BE2C (cell line): ENCODE data around the gene FXYD7.

ENCODE experiments used
- DNase-seq: peaks from one replicate; pipeline ENCODE4 v3.0.0-alpha.2; 2020
- H3K27me3 ChIP-seq: fragments of 250-450 bp; sonication (Bioruptor Pico); 2 replicates; pipeline ENCODE4 v1.5.1; 2020; ENCODE audit warnings: mild to moderate bottlenecking
- H3K36me3 ChIP-seq: fragments of 250-450 bp; sonication (Bioruptor Pico); 2 replicates; pipeline ENCODE4 v1.5.1; 2020; ENCODE audit warnings: mild to moderate bottlenecking
- H3K4me1 ChIP-seq: fragments of 250-450 bp; sonication (Bioruptor Pico); 2 replicates; pipeline ENCODE4 v1.5.1; 2020
- H3K4me3 ChIP-seq: 2 replicates; pipeline ENCODE4 v1.5.1; 2011; ENCODE audit warnings: low read depth, low read length
- H3K9me3 ChIP-seq: fragments of 250-450 bp; sonication (Bioruptor Pico); 2 replicates; pipeline ENCODE4 v1.5.1; 2020
- TF ChIP-seq, protein P1 (sequence below): IDR thresholded peaks from 2 replicates; pipeline ENCODE4 v1.5.1; 2012; ENCODE audit warnings: mild to moderate bottlenecking, low read depth, low read length

Gene FXYD7

DNA sequence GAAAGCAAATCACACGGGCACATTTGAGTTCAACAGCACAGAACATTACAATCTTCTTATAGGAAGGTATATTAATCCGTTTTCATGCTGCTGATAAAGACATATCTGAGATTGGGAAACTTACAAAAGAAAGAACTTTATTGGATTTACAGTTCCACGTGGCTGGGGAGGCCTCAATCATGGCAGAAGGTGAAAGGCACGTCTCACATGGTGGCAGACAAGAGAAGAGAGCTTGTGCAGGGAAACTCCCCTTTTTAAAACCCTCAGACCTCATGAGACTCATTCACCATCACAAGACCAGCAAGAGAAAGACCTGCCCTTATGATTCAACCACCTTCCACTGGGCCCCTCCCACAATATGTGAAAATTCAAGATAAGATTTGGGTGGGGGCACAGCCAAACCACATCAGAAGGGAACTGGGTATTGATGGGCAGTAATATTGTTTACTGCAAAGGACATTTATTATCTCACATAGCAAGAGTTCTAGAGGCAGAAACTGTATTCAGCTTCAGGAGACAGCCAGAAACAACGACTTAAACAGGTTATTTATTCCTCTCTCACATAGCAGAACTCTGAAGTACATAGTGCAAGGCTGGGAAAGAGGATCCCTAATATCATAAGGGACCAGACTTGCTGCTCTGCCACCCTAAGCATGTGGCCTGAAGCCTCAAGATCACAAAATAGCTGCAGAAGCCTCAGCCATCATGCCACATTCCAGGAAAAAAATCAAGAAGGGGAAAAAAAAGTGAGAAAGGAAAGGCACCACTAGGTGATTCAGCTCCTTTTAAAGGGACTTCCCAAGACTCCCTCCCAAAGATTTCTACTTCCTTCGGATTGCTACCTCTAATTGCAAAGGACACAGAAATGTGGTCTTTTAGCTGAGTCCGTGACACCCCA, 34.6 kb downstream of the FXYD7 start:
- no peaks in the 10 kb centered on the region for H3K36me3 ChIP-seq
- DNase-seq: no peak
- no peaks in the 10 kb centered on the region for H3K27me3 ChIP-seq
- no peaks in the 10 kb centered on the region; the same call in 1 of the 2 replicates for H3K9me3 ChIP-seq
- no peak overlapping the region for H3K4me3 ChIP-seq
- no peaks in the 10 kb centered on the region for H3K4me1 ChIP-seq
- TF ChIP-seq, protein P1, sequence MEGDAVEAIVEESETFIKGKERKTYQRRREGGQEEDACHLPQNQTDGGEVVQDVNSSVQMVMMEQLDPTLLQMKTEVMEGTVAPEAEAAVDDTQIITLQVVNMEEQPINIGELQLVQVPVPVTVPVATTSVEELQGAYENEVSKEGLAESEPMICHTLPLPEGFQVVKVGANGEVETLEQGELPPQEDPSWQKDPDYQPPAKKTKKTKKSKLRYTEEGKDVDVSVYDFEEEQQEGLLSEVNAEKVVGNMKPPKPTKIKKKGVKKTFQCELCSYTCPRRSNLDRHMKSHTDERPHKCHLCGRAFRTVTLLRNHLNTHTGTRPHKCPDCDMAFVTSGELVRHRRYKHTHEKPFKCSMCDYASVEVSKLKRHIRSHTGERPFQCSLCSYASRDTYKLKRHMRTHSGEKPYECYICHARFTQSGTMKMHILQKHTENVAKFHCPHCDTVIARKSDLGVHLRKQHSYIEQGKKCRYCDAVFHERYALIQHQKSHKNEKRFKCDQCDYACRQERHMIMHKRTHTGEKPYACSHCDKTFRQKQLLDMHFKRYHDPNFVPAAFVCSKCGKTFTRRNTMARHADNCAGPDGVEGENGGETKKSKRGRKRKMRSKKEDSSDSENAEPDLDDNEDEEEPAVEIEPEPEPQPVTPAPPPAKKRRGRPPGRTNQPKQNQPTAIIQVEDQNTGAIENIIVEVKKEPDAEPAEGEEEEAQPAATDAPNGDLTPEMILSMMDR: no peak

DNA sequence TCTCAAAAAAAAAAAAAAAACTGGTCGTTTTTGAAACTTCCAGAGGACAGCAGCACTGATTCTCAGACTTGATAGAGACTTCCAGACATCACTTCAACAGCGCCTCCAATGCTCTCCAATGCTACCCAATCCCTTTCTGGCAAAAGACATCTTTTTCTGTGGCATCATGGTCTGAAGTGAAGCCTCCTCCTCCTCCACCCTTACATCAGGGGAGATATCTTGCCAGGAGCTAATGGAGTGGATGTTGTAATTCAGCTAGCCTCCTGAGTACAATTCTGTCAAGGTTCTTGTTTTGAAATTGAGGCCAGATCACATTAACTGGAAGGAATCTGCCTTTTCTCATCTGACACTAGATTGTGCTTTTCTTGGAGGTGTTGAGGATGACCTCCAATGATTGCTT, 35.6 kb downstream of the FXYD7 start:
- H3K36me3 ChIP-seq: no peaks in the 10 kb centered on the region
- no peak for DNase-seq

DNA sequence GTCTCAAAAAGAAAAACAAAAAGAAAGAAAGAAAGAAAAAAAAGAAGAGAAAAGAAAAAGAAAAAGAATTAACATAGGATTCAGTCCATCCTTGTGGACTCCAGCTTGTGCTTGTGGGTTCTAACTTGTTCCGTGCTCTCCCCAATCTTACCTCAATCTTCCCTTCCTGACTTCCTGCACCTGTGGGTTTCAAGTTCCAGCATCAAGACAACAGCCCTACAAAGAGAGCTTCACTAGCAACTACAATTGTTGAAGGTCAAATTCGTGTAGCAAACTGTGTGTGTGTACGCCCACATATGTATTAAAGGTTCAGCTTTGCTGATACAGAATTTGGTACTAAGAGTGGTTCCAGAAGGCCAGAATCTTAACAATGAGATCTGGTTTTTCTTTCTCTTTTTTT, 36.8 kb downstream of the FXYD7 start:
- no peak overlapping the region for H3K4me3 ChIP-seq
- no peaks in the 10 kb centered on the region for H3K36me3 ChIP-seq

More for the DNA sequence above, 35.6 kb downstream of the FXYD7 start:
- no peaks in the 10 kb centered on the region for H3K4me1 ChIP-seq
- H3K4me3 ChIP-seq: no peak overlapping the region
- H3K27me3 ChIP-seq: no peaks in the 10 kb centered on the region
- TF ChIP-seq, protein P1: no peak
- no peaks in the 10 kb centered on the region; the same call in 1 of the 2 replicates for H3K9me3 ChIP-seq

DNA sequence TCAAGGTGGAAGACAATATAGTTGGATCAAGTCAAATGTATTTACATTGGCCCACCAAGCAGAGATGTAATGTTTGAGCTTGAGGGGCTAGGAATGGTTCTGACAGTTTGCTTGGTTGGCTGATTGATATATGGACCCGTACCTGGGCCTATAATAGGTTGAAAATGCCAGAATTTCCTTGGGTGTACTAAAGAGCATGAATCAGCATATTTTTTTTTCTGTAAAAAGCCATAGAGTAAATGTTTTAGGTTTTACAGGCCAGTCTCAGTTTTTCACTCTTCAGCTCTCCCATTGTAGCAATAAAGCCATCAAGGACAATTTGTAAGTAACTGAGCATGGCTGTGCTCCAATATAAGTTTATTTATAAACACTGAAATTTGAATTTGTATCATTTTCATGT, 38.3 kb downstream of the FXYD7 start:
- Histone ChIP-seq H3K9me3 (no peaks in the 10 kb centered on the region; the same call in 1 of the 2 replicates), H3K27me3 (no peaks in the 10 kb centered on the region; the same call in 1 of the 2 replicates), H3K4me1 (no peaks in the 10 kb centered on the region), H3K36me3 (no peaks in the 10 kb centered on the region), H3K4me3 (no peak overlapping the region)
- TF ChIP-seq, protein P1: no peak
- DNase-seq: no peak

More for the DNA sequence above, 36.8 kb downstream of the FXYD7 start:
- H3K4me1 ChIP-seq: no peaks in the 10 kb centered on the region
- no peaks in the 10 kb centered on the region; the same call in 1 of the 2 replicates for H3K9me3 ChIP-seq
- H3K27me3 ChIP-seq: no peaks in the 10 kb centered on the region
- TF ChIP-seq, protein P1: no peak
- DNase-seq: no peak

DNA sequence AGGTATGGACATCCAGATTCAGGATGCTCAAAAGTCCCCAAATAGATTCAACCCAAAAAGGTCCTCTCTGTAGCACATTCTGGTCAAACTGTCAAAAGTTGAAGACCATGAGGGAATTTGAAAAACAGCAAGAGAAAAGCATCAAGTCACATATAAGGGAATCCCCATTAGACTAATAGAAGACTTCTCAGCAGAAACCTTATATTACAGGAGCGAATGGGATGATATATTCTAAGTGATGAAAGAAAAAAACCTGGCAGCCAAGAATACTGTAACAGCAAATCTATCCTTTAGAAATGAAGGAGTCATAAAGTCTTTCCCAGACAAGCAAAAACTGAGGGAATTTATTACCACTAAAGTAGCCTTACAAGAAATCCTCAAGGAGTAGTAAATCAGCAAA, 41.2 kb downstream of the FXYD7 start:
- Histone ChIP-seq H3K27me3 (no peaks in the 10 kb centered on the region; the same call in 1 of the 2 replicates), H3K4me3 (no peak overlapping the region), H3K9me3 (no peaks in the 10 kb centered on the region; the same call in 1 of the 2 replicates), H3K36me3 (no peaks in the 10 kb centered on the region), H3K4me1 (no peaks in the 10 kb centered on the region)
- no peak for DNase-seq
- TF ChIP-seq, protein P1: no peak

DNA sequence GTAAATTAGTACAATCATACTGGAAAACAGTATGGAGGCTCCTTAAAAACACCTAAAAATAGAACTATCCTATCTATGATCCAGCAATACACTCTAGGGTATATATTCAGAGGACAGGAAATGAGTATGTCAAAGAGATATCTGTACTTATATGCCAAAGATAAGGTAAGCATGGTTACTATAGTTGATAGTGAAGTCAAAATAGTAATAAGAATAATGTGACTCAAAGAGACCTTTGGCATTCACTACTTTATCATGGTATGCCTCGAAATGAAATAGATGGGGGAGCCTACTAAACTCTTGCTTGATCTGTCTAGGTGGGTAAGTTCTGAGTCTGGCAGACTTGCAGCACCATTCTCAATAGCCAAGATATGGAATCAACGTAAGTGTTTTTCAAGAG, 41.8 kb downstream of the FXYD7 start:
- Histone ChIP-seq H3K36me3 (no peaks in the 10 kb centered on the region), H3K4me3 (no peak overlapping the region), H3K27me3 (no peaks in the 10 kb centered on the region; the same call in 1 of the 2 replicates), H3K4me1 (no peaks in the 10 kb centered on the region), H3K9me3 (no peaks in the 10 kb centered on the region; the same call in none of the 2 replicates)
- TF ChIP-seq, protein P1: no peak
- DNase-seq: no peak
